WTC11 (cell line): ENCODE measurements around the gene COL3A1. TPM values are rescaled to one million over a fixed set of nuclear protein-coding genes. Genes with fewer than 3 reads are reported as not detected.

Experiments used
- ATAC-seq: fragments of 200-7000 bp; cut with Tn5 transposase; 2 replicates; pipeline ENCODE4 v1.10.0; 2021; ENCODE audit warnings: mild to moderate bottlenecking, moderate library complexity
- CTCF ChIA-PET: fragments of 300-600 bp; sonication (Branson Sonifier 250); formaldehyde crosslinking; loops from one replicate; lab custom pipeline; 2021; ENCODE audit warnings: antibody characterized with exemption; lab: Charles Lee
- POLR2A ChIA-PET: fragments of 350-600 bp; sonication (Branson Sonifier 250); formaldehyde crosslinking; loops from one replicate; lab custom pipeline; 2021; ENCODE audit warnings: antibody characterized with exemption; lab: Charles Lee
- DNase-seq: peaks from one replicate; pipeline ENCODE4 v3.0.0; 2021; ENCODE audit warnings: low spot score
- H3K27ac Mint-ChIP-seq: 2 replicates; pipeline ENCODE4 v1.8.0; 2021; ENCODE audit warnings: mixed read lengths
- H3K27me3 Mint-ChIP-seq: 2 replicates; pipeline ENCODE4 v1.8.0; 2021; ENCODE audit warnings: low read depth, mild to moderate bottlenecking, moderate library complexity, mixed read lengths
- H3K36me3 Mint-ChIP-seq: 2 replicates; pipeline ENCODE4 v1.8.0; 2021; ENCODE audit warnings: mixed read lengths
- H3K4me1 Mint-ChIP-seq: 2 replicates; pipeline ENCODE4 v1.8.0; 2022; ENCODE audit warnings: mixed read lengths
- H3K4me3 Mint-ChIP-seq: 2 replicates; pipeline ENCODE4 v1.8.0; 2021; ENCODE audit warnings: mild to moderate bottlenecking, moderate library complexity, mixed read lengths
- H3K9me3 Mint-ChIP-seq: 2 replicates; pipeline ENCODE4 v1.8.0; 2021; ENCODE audit warnings: mixed read lengths
- CDX4 ChIP-seq: fragments of 250-450 bp; sonication (Bioruptor Pico); IDR thresholded peaks from 2 replicates; pipeline ENCODE4 v1.9.0; 2021; ENCODE audit warnings: moderate library complexity, mild to moderate bottlenecking, inconsistent platforms, borderline replicate concordance
- ERG ChIP-seq: fragments of 250-450 bp; sonication (Bioruptor Pico); IDR thresholded peaks from 2 replicates; pipeline ENCODE4 v1.8.0; 2021; ENCODE audit warnings: mild to moderate bottlenecking
- ETV6 ChIP-seq: sonication (generic); formaldehyde crosslinking; IDR thresholded peaks from 2 replicates; pipeline ENCODE4 v1.8.1; 2022; ENCODE audit warnings: mild to moderate bottlenecking, missing genetic modification reagents
- FOXP1 ChIP-seq: sonication (generic); formaldehyde crosslinking; IDR thresholded peaks from 2 replicates; pipeline ENCODE4 v1.8.0; 2022; ENCODE audit warnings: missing genetic modification reagents, mild to moderate bottlenecking, moderate library complexity, borderline replicate concordance
- JUN ChIP-seq: sonication (generic); formaldehyde crosslinking; IDR thresholded peaks from 2 replicates; pipeline ENCODE4 v1.8.0; 2023; ENCODE audit warnings: mild to moderate bottlenecking, missing genetic modification reagents
- MLX ChIP-seq: sonication (generic); formaldehyde crosslinking; IDR thresholded peaks from 2 replicates; pipeline ENCODE4 v1.8.1; 2023; ENCODE audit warnings: mild to moderate bottlenecking, missing genetic modification reagents, moderate library complexity
- NFE2L1 ChIP-seq: sonication (generic); formaldehyde crosslinking; IDR thresholded peaks from 2 replicates; pipeline ENCODE4 v1.8.1; 2023; ENCODE audit warnings: missing genetic modification reagents
- NFYB ChIP-seq: sonication (generic); formaldehyde crosslinking; conservative IDR thresholded peaks from 2 replicates; pipeline ENCODE4 v1.8.0; 2022; ENCODE audit warnings: low read depth, missing genetic modification reagents
- TEAD1 ChIP-seq: sonication (generic); formaldehyde crosslinking; IDR thresholded peaks from 2 replicates; pipeline ENCODE4 v1.8.0; 2022; ENCODE audit warnings: mild to moderate bottlenecking, missing genetic modification reagents
- TEAD4 ChIP-seq: sonication (generic); formaldehyde crosslinking; IDR thresholded peaks from 2 replicates; pipeline ENCODE4 v1.8.0; 2022; ENCODE audit warnings: mild to moderate bottlenecking, missing genetic modification reagents
- ZBTB21 ChIP-seq: sonication (generic); formaldehyde crosslinking; IDR thresholded peaks from 2 replicates; pipeline ENCODE4 v1.8.1; 2023; ENCODE audit warnings: mild to moderate bottlenecking, missing genetic modification reagents, borderline replicate concordance
- ZNF423 ChIP-seq: fragments of 250-450 bp; sonication (Bioruptor Pico); IDR thresholded peaks from 2 replicates; pipeline ENCODE4 v2.1.2; 2022; ENCODE audit warnings: mild to moderate bottlenecking, moderate library complexity
- ZNF425 ChIP-seq: fragments of 250-450 bp; sonication (Bioruptor Pico); conservative IDR thresholded peaks from 2 replicates; pipeline ENCODE4 v1.9.0; 2021; ENCODE audit warnings: mild to moderate bottlenecking
- total RNA-seq: library from RNA; stranded (reverse); gene quantifications from 3 replicates; pipeline ENCODE4 v1.2.3, GENCODE V29; 2021
- TF ChIP-seq, protein P1 (sequence below): fragments of 200-600 bp; IDR thresholded peaks from 2 replicates; pipeline ENCODE4 v1.8.0; 2022; ENCODE audit warnings: antibody characterized with exemption
- TF ChIP-seq, protein P2 (sequence below): sonication (generic); formaldehyde crosslinking; IDR thresholded peaks from 2 replicates; pipeline ENCODE4 v1.8.0; 2023; ENCODE audit warnings: mild to moderate bottlenecking, missing genetic modification reagents
- TF ChIP-seq, protein P3 (sequence below): fragments of 250-450 bp; sonication (Bioruptor Pico); IDR thresholded peaks from 2 replicates; pipeline ENCODE4 v1.9.0; 2021; ENCODE audit warnings: mild to moderate bottlenecking
- TF ChIP-seq, protein P4 (sequence below): sonication (generic); formaldehyde crosslinking; IDR thresholded peaks from 2 replicates; pipeline ENCODE4 v1.8.1; 2023; ENCODE audit warnings: mild to moderate bottlenecking, missing genetic modification reagents, borderline replicate concordance

COL3A1 gene
- total RNA-seq, 1 experiment from 2014 or later = 0.61 TPM

- ATAC-seq = no peak
These were observed 4.0 kb upstream of the COL3A1 start for GRCh38 chr2:188970211-188970610.

More at GRCh38 chr2:188970211-188970610, 4.0 kb upstream of the COL3A1 start:
- POLR2A ChIA-PET = no interaction called here
- Mint-ChIP-seq H3K9me3 (no peaks in the 10 kb centered on the region), H3K4me1 (no peaks in the 10 kb centered on the region), H3K36me3 (no peaks in the 10 kb centered on the region), H3K27ac (no peak overlapping the region), H3K27me3 (no peaks in the 10 kb centered on the region), H3K4me3 (no peak overlapping the region)
- DNase-seq = no peak
- TF ChIP-seq ZNF423 (CRISPR knock-in tag) = no peak
- TF ChIP-seq, protein P1, sequence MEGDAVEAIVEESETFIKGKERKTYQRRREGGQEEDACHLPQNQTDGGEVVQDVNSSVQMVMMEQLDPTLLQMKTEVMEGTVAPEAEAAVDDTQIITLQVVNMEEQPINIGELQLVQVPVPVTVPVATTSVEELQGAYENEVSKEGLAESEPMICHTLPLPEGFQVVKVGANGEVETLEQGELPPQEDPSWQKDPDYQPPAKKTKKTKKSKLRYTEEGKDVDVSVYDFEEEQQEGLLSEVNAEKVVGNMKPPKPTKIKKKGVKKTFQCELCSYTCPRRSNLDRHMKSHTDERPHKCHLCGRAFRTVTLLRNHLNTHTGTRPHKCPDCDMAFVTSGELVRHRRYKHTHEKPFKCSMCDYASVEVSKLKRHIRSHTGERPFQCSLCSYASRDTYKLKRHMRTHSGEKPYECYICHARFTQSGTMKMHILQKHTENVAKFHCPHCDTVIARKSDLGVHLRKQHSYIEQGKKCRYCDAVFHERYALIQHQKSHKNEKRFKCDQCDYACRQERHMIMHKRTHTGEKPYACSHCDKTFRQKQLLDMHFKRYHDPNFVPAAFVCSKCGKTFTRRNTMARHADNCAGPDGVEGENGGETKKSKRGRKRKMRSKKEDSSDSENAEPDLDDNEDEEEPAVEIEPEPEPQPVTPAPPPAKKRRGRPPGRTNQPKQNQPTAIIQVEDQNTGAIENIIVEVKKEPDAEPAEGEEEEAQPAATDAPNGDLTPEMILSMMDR = no peak
- TF ChIP-seq, protein P2, sequence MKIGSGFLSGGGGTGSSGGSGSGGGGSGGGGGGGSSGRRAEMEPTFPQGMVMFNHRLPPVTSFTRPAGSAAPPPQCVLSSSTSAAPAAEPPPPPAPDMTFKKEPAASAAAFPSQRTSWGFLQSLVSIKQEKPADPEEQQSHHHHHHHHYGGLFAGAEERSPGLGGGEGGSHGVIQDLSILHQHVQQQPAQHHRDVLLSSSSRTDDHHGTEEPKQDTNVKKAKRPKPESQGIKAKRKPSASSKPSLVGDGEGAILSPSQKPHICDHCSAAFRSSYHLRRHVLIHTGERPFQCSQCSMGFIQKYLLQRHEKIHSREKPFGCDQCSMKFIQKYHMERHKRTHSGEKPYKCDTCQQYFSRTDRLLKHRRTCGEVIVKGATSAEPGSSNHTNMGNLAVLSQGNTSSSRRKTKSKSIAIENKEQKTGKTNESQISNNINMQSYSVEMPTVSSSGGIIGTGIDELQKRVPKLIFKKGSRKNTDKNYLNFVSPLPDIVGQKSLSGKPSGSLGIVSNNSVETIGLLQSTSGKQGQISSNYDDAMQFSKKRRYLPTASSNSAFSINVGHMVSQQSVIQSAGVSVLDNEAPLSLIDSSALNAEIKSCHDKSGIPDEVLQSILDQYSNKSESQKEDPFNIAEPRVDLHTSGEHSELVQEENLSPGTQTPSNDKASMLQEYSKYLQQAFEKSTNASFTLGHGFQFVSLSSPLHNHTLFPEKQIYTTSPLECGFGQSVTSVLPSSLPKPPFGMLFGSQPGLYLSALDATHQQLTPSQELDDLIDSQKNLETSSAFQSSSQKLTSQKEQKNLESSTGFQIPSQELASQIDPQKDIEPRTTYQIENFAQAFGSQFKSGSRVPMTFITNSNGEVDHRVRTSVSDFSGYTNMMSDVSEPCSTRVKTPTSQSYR (CRISPR knock-in tag) = no peak
- TF ChIP-seq ETV6 (CRISPR knock-in tag) = no peak
- no peak for TF ChIP-seq JUN (CRISPR knock-in tag)
- TF ChIP-seq CDX4 (CRISPR knock-in tag) = no peak
- no peak for TF ChIP-seq MLX (CRISPR knock-in tag)
- TF ChIP-seq ZBTB21 (CRISPR knock-in tag) = no peak
- TF ChIP-seq ERG (CRISPR knock-in tag) = no peak
- TF ChIP-seq TEAD1 (CRISPR knock-in tag) = no peak
- TF ChIP-seq NFYB (CRISPR knock-in tag) = no peak
- TF ChIP-seq, protein P3, sequence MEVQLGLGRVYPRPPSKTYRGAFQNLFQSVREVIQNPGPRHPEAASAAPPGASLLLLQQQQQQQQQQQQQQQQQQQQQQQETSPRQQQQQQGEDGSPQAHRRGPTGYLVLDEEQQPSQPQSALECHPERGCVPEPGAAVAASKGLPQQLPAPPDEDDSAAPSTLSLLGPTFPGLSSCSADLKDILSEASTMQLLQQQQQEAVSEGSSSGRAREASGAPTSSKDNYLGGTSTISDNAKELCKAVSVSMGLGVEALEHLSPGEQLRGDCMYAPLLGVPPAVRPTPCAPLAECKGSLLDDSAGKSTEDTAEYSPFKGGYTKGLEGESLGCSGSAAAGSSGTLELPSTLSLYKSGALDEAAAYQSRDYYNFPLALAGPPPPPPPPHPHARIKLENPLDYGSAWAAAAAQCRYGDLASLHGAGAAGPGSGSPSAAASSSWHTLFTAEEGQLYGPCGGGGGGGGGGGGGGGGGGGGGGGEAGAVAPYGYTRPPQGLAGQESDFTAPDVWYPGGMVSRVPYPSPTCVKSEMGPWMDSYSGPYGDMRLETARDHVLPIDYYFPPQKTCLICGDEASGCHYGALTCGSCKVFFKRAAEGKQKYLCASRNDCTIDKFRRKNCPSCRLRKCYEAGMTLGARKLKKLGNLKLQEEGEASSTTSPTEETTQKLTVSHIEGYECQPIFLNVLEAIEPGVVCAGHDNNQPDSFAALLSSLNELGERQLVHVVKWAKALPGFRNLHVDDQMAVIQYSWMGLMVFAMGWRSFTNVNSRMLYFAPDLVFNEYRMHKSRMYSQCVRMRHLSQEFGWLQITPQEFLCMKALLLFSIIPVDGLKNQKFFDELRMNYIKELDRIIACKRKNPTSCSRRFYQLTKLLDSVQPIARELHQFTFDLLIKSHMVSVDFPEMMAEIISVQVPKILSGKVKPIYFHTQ (CRISPR knock-in tag) = no peak
- TF ChIP-seq NFE2L1 (CRISPR knock-in tag) = no peak
- TF ChIP-seq, protein P4, sequence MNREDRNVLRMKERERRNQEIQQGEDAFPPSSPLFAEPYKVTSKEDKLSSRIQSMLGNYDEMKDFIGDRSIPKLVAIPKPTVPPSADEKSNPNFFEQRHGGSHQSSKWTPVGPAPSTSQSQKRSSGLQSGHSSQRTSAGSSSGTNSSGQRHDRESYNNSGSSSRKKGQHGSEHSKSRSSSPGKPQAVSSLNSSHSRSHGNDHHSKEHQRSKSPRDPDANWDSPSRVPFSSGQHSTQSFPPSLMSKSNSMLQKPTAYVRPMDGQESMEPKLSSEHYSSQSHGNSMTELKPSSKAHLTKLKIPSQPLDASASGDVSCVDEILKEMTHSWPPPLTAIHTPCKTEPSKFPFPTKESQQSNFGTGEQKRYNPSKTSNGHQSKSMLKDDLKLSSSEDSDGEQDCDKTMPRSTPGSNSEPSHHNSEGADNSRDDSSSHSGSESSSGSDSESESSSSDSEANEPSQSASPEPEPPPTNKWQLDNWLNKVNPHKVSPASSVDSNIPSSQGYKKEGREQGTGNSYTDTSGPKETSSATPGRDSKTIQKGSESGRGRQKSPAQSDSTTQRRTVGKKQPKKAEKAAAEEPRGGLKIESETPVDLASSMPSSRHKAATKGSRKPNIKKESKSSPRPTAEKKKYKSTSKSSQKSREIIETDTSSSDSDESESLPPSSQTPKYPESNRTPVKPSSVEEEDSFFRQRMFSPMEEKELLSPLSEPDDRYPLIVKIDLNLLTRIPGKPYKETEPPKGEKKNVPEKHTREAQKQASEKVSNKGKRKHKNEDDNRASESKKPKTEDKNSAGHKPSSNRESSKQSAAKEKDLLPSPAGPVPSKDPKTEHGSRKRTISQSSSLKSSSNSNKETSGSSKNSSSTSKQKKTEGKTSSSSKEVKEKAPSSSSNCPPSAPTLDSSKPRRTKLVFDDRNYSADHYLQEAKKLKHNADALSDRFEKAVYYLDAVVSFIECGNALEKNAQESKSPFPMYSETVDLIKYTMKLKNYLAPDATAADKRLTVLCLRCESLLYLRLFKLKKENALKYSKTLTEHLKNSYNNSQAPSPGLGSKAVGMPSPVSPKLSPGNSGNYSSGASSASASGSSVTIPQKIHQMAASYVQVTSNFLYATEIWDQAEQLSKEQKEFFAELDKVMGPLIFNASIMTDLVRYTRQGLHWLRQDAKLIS (CRISPR knock-in tag) = no peak
- no peak for TF ChIP-seq TEAD4 (CRISPR knock-in tag)
- no peak for TF ChIP-seq FOXP1 (CRISPR knock-in tag)
- no peak for TF ChIP-seq ZNF425 (CRISPR knock-in tag)
- CTCF ChIA-PET = no interaction called here
